ENCODE results near the gene RABGAP1L. TPM values are rescaled to one million over a fixed set of nuclear protein-coding genes. Genes with fewer than 3 reads are reported as not detected.

Gene RABGAP1L
- total and polyA plus RNA-seq, 10 of the 15 experiments (the other 5 are each of a cell fraction or from before 2014, with no cell fraction given): 5.8 to 194 (median 113) TPM

GRCh38 chr1:174898102-174898797, 738.9 kb downstream of the RABGAP1L start:
- no peak for DNase-seq (ENCODE audit: low read depth, low spot score)
- SMC1A ChIA-PET (ENCODE audit: uncharacterized antibody, unreplicated experiment): interaction anchor here (0.6 kb wide), 1 partner anchor 15 kb away, joined by 3 read pairs; no protein-coding TSS in a partner anchor
- Histone ChIP-seq H3K9me3 (replicated peaks; ENCODE audit: control insufficient read depth, insufficient read depth, low read length) (peaks cover 3% of the 10 kb centered on the region; the same call in 2 of the 3 replicates), H3K36me3 (ENCODE audit: control insufficient read depth in 2 of 2, insufficient read depth in 2 of 2, low read length in 1 of 2) (no peaks in the 10 kb centered on the region; a peak in 1 of 4 replicates), H4K20me1 (ENCODE audit: control insufficient read depth, insufficient read depth) (no peaks in the 10 kb centered on the region), H2AFZ (ENCODE audit: control insufficient read depth, low read depth, low read length) (no peak overlapping the region), H3K4me2 (ENCODE audit: control insufficient read depth, insufficient read depth) (no peak overlapping the region), H3K27ac (ENCODE audit: control insufficient read depth, insufficient read depth) (no peak overlapping the region), H3K4me3 (no peak overlapping the region), H3K79me2 (ENCODE audit: control insufficient read depth, insufficient read depth, low read length) (no peaks in the 10 kb centered on the region), H3K4me1 (ENCODE audit: control insufficient read depth, insufficient read depth, low read length) (no peaks in the 10 kb centered on the region), H3K9ac (ENCODE audit: control insufficient read depth, insufficient read depth, low read length) (no peak overlapping the region), H3K27me3 (replicated peaks in 1 of 2; ENCODE audit: control insufficient read depth in 2 of 2, insufficient read depth in 2 of 2, low read length in 1 of 2) (no peaks in the 10 kb centered on the region)
- RAD21 ChIA-PET (ENCODE audit: unreplicated experiment): no interaction called here
- WGBS (ENCODE audit: insufficient coverage, insufficient replicate concordance, low lambda C conversion rate, missing lambda C conversion rate): 100% methylated on average over 3 of the region's 3 CpGs
- ATAC-seq: no peak
- POLR2A ChIA-PET: no interaction called here
- no peak for FAIRE-seq
- in situ Hi-C loops (cut with MboI): no loop called here
- BruUV-seq (replicated peaks): no TSS peak
- intact Hi-C loops (cut with micrococcal nuclease; ENCODE audit: unreplicated experiment): no loop called here
- CTCF ChIA-PET: no interaction called here
- TF ChIP-seq RAD21 (IDR thresholded peaks at IDR 0.05; ENCODE audit: insufficient read depth, low read depth, low read length): no peak
- no peak for TF ChIP-seq IRF4 (IDR thresholded peaks at IDR 0.05; ENCODE audit: low read depth, low read length)
- no peak for TF ChIP-seq MTA2 (IDR thresholded peaks at IDR 0.05; ENCODE audit: low read depth)
- TF ChIP-seq POLR2A (IDR thresholded peaks at IDR 0.05; ENCODE audit: low read depth, low read length): no peak
- TF ChIP-seq RCOR1 (conservative IDR thresholded peaks at IDR 0.05; ENCODE audit: low read depth, low read length): no peak

- Histone ChIP-seq H3K4me1 (ENCODE audit: control insufficient read depth, insufficient read depth, low read length) (no peaks in the 10 kb centered on the region), H3K9ac (ENCODE audit: control insufficient read depth, insufficient read depth, low read length) (no peak overlapping the region), H2AFZ (ENCODE audit: control insufficient read depth, low read depth, low read length) (no peak overlapping the region), H3K4me2 (ENCODE audit: control insufficient read depth, insufficient read depth) (no peak overlapping the region), H3K36me3 (ENCODE audit: control insufficient read depth in 2 of 2, insufficient read depth in 2 of 2, low read length in 1 of 2) (no peaks in the 10 kb centered on the region; a peak in 2 of 4 replicates), H4K20me1 (ENCODE audit: control insufficient read depth, insufficient read depth) (no peaks in the 10 kb centered on the region), H3K4me3 (no peak overlapping the region), H3K27ac (ENCODE audit: control insufficient read depth, insufficient read depth) (no peak overlapping the region), H3K79me2 (ENCODE audit: control insufficient read depth, insufficient read depth, low read length) (no peaks in the 10 kb centered on the region), H3K9me3 (replicated peaks; ENCODE audit: control insufficient read depth, insufficient read depth, low read length) (peaks cover 3% of the 10 kb centered on the region; the same call in 2 of the 3 replicates), H3K27me3 (replicated peaks in 1 of 2; ENCODE audit: control insufficient read depth in 2 of 2, insufficient read depth in 2 of 2, low read length in 1 of 2) (no peaks in the 10 kb centered on the region)
- ChIA-PET POLR2A (no interaction called here), SMC1A (ENCODE audit: uncharacterized antibody, unreplicated experiment) (no interaction called here), RAD21 (ENCODE audit: unreplicated experiment) (no interaction called here), CTCF (no interaction called here)
- in situ Hi-C loops (cut with MboI): no loop called here
- intact Hi-C loops (cut with micrococcal nuclease; ENCODE audit: unreplicated experiment): no loop called here
- ATAC-seq: no peak
- DNase-seq (ENCODE audit: low read depth, low spot score): no peak
- BruUV-seq (replicated peaks): no TSS peak
- TF ChIP-seq HCFC1 (IDR thresholded peaks at IDR 0.05; ENCODE audit: low read length): no peak
- no peak for TF ChIP-seq ASH2L (IDR thresholded peaks at IDR 0.05; ENCODE audit: borderline replicate concordance, low read depth)
- TF ChIP-seq BMI1 (IDR thresholded peaks at IDR 0.05; ENCODE audit: borderline replicate concordance): no peak
- no peak for TF ChIP-seq MEF2A (IDR thresholded peaks at IDR 0.05; ENCODE audit: insufficient read depth, low read depth, low read length)
- TF ChIP-seq EP300 (IDR thresholded peaks at IDR 0.05; ENCODE audit: borderline replicate concordance in 1 of 2, control insufficient read depth in 1 of 2, low read depth in 2 of 2, low read length in 2 of 2): no peak
- no peak for TF ChIP-seq ZNF384 (IDR thresholded peaks at IDR 0.05; ENCODE audit: borderline replicate concordance, low read depth, low read length)
- no peak for TF ChIP-seq ZNF207 (IDR thresholded peaks at IDR 0.05; ENCODE audit: borderline replicate concordance)
- no peak for TF ChIP-seq PAX8 (IDR thresholded peaks at IDR 0.05)
- FAIRE-seq: no peak
- 91% methylated on average over 3 of the region's 3 CpGs for WGBS (ENCODE audit: insufficient coverage, insufficient replicate concordance, low lambda C conversion rate, missing lambda C conversion rate)
Measured at GRCh38 chr1:174900317-174900716, 741.0 kb downstream of the RABGAP1L start.

Measured in GM12878 (cell line).